K562 (cell line): Measurements from ENCODE around the gene LRRC3. TPM values are rescaled to one million over a fixed set of nuclear protein-coding genes. Genes with fewer than 3 reads are reported as not detected.

Source experiments
- ATAC-seq: fragments of 200-7000 bp; cut with Tn5 transposase; 3 replicates; pipeline ENCODE4 v1.9.1; 2020; ENCODE audit warnings: moderate library complexity
- BruUV-seq: library from RNA; stranded (reverse); fragments of 400-500 nt; replicated peaks from 2 replicates; lab custom pipeline; 2021; lab: Mats Ljungman, UMichigan
- CTCF ChIA-PET: fragments of 300-600 bp; formaldehyde crosslinking; extraction: SDS; loops from one replicate; lab custom pipeline; 2021; ENCODE audit warnings: low intra/inter-chr PET ratio; lab: Yijun Ruan, JAX
- POLR2A ChIA-PET: fragments of 300-600, 350-650 bp; sonication (Branson Sonifier 250); formaldehyde crosslinking; extraction: SDS; loops from one replicate; lab custom pipeline; 2021; ENCODE audit warnings: antibody characterized with exemption, inconsistent platforms; lab: Yijun Ruan, JAX
- DNase-seq, 4 experiments: peaks; one replicate each; pipeline versions ENCODE4 v3.0.0 to v3.0.0-alpha.2; 2011 to 2018; ENCODE audit warnings: low spot score in 3 of 4, mixed read lengths in 3 of 4; ENCODE audit errors: extremely low read depth in 1 of 4
- FAIRE-seq: peaks from 2 replicates; lab custom pipeline; 2011; peaks lifted over from hg19 to GRCh38; lab: Jason Lieb, UNC
- H2AFZ ChIP-seq: 2 replicates; pipeline ENCODE4 v1.6.0; 2011; ENCODE audit warnings: low read depth, low read length, control low read depth, inconsistent platforms
- H3K27ac ChIP-seq: fragments of 200-600 bp; 3 replicates; pipeline ENCODE4 v1.8.0; 2011; ENCODE audit warnings: low read depth, mild to moderate bottlenecking, control low read depth, inconsistent platforms, low read length, moderate library complexity, mixed read lengths; ENCODE audit errors: extremely low read depth
- H3K27me3 ChIP-seq, 2 experiments: fragments of 300-600 bp in 1 of 2; 2 replicates in 1 of 2; 3 replicates in 1 of 2; pipeline versions ENCODE4 v1.6.0 to v1.8.0; 2011; ENCODE audit warnings: inconsistent platforms in 2 of 2, low read length in 2 of 2, mild to moderate bottlenecking in 1 of 2, mixed read lengths in 1 of 2, moderate library complexity in 1 of 2; ENCODE audit not compliant: control insufficient read depth in 2 of 2, insufficient read depth in 2 of 2
- H3K36me3 ChIP-seq: fragments of 300-600 bp; 3 replicates; pipeline ENCODE4 v1.8.0; 2011; ENCODE audit warnings: mild to moderate bottlenecking, low read length, inconsistent platforms; ENCODE audit not compliant: control insufficient read depth, insufficient read depth
- H3K4me1 ChIP-seq, 2 experiments: fragments of 200-600 bp in 1 of 2; replicated peaks in 1 of 2; 2 replicates in 1 of 2; 3 replicates in 1 of 2; pipeline versions ENCODE4 v1.5.1 to v1.8.0; 2011; ENCODE audit warnings: inconsistent platforms in 2 of 2, low read length in 2 of 2, mild to moderate bottlenecking in 1 of 2, mixed read lengths in 1 of 2, moderate library complexity in 1 of 2; ENCODE audit not compliant: control insufficient read depth in 2 of 2, insufficient read depth in 2 of 2
- H3K4me2 ChIP-seq: 2 replicates; pipeline ENCODE4 v1.6.1; 2011; ENCODE audit warnings: low read length, control low read depth, inconsistent platforms, mixed read lengths; ENCODE audit not compliant: insufficient read depth
- H3K4me3 ChIP-seq: fragments of 200-600 bp; sonication (generic), shearing (Covaris generic); 2 replicates; pipeline ENCODE4 v1.5.1; 2016; ENCODE audit warnings: control low read depth, inconsistent platforms
- H3K79me2 ChIP-seq: fragments of 200-600 bp; 3 replicates; pipeline ENCODE4 v1.8.0; 2011; ENCODE audit warnings: low read length, inconsistent platforms; ENCODE audit not compliant: control insufficient read depth, insufficient read depth
- H3K9ac ChIP-seq, 2 experiments: 2 replicates each; pipeline versions ENCODE4 v1.6.0 to v1.6.1; 2011; ENCODE audit warnings: low read depth in 2 of 2, low read length in 2 of 2, control low read depth in 1 of 2, inconsistent platforms in 1 of 2, mild to moderate bottlenecking in 1 of 2, mixed read lengths in 1 of 2; ENCODE audit not compliant: insufficient read depth in 1 of 2
- H3K9me1 ChIP-seq: one replicate; pipeline ENCODE4 v1.6.0; 2011; ENCODE audit warnings: inconsistent platforms, mild to moderate bottlenecking, low read length, moderate library complexity; ENCODE audit not compliant: control insufficient read depth, insufficient read depth
- H3K9me3 ChIP-seq: replicated peaks from 2 replicates; pipeline ENCODE4 v1.5.1; 2011; ENCODE audit warnings: low read depth, low read length, inconsistent platforms; ENCODE audit not compliant: control insufficient read depth, insufficient read depth
- H4K20me1 ChIP-seq: replicated peaks from 2 replicates; pipeline ENCODE4 v1.6.1; 2011; ENCODE audit warnings: low read length, inconsistent platforms, mixed read lengths; ENCODE audit not compliant: control insufficient read depth, insufficient read depth
- HINFP ChIP-seq: fragments of 450-650 bp; conservative IDR thresholded peaks from 2 replicates; pipeline ENCODE4 v1.6.1; 2016; ENCODE audit warnings: missing genetic modification characterization, low read depth, mild to moderate bottlenecking, control low read depth, missing compliant biosample characterization
- IRF2 ChIP-seq: sonication (generic); formaldehyde crosslinking; IDR thresholded peaks from 2 replicates; pipeline ENCODE4 v1.8.1; 2022; ENCODE audit warnings: mild to moderate bottlenecking, missing genetic modification reagents
- MAZ ChIP-seq, 2 experiments: fragments of 450-650 bp in 1 of 2; sonication (generic) in 1 of 2; formaldehyde crosslinking; IDR thresholded peaks in 1 of 2; conservative IDR thresholded peaks in 1 of 2; 2 replicates each; pipeline versions ENCODE4 v1.4.0 to v1.5.0; 2020; ENCODE audit warnings: mild to moderate bottlenecking in 1 of 2, missing genetic modification reagents in 1 of 2
- POLR2AphosphoS5 ChIP-seq: IDR thresholded peaks from 2 replicates; pipeline ENCODE4 v1.6.1; 2011; ENCODE audit warnings: mild to moderate bottlenecking, low read depth, low read length, moderate library complexity; ENCODE audit not compliant: control insufficient read depth, insufficient read depth
- PURB ChIP-seq: sonication (generic); formaldehyde crosslinking; IDR thresholded peaks from 2 replicates; pipeline ENCODE4 v1.9.0; 2021; ENCODE audit warnings: low read depth, mild to moderate bottlenecking, missing genetic modification reagents
- ZNF76 ChIP-seq: fragments of 250-450 bp; sonication (Bioruptor Pico); IDR thresholded peaks from 2 replicates; pipeline ENCODE4 v1.4.0; 2020; ENCODE audit warnings: mild to moderate bottlenecking, moderate library complexity, borderline replicate concordance
- ZZZ3 ChIP-seq: fragments of 450-650 bp; IDR thresholded peaks from 2 replicates; pipeline ENCODE4 v1.6.1; 2016; ENCODE audit warnings: antibody characterized with exemption, mild to moderate bottlenecking, moderate library complexity
- WGBS: fragments of 100-300 bp; shearing (Covaris generic); methylation state at CpG from one replicate; pipeline ENCODE4 v1.1.6; 2016; ENCODE audit warnings: low coverage, mixed read lengths; ENCODE audit not compliant: insufficient coverage; ENCODE audit errors: missing lambda C conversion rate; 5-methylcytosine and 5-hydroxymethylcytosine counted together
- in situ Hi-C: fragments of 300-500 bp; cut with MboI; formaldehyde crosslinking; loops from 4 replicates; pipeline ENCODE4 v1.15.0; 2018; ENCODE audit warnings: inconsistent platforms, mixed read lengths
- intact Hi-C: fragments of 100-400 bp; cut with micrococcal nuclease; formaldehyde crosslinking; loops from 2 replicates; pipeline ENCODE4 v1.14.2; 2022
- polyA plus RNA-seq, 8 experiments: library from polyadenylated mRNA; depleted of rRNA in 4 of 8; stranded (reverse) in 5 of 8; unstranded in 3 of 8; fragments of >200 nt; fragmentation: Nextera tagmentation in 2 of 8; fragmentation: Illumina TruSeq in 1 of 8; extraction: Ambion mirVana in 2 of 8; extraction: Trizol in 1 of 8; gene quantifications; 2 replicates each; pipeline versions ENCODE4 v1.2.1 to v1.2.3, GENCODE V29; 2011 to 2014; ENCODE audit warnings: inconsistent platforms in 1 of 8, missing spikeins in 1 of 8
- total RNA-seq, 7 experiments: library from RNA; depleted of rRNA in 6 of 7; stranded (reverse); fragments of >200 nt in 6 of 7; fragmentation: Illumina TruSeq in 2 of 7; extraction: Trizol in 2 of 7; gene quantifications; 2 replicates each; pipeline versions ENCODE4 v1.2.1 to v1.2.3, GENCODE V29; 2011 to 2021; ENCODE audit warnings: low replicate concordance in 1 of 7

Gene LRRC3
- total and polyA plus RNA-seq, 9 of the 15 experiments (the other 6 are each of a cell fraction or from before 2014, with no cell fraction given): 0.04 TPM; not detected in 7

- H3K9ac ChIP-seq: no peak overlapping the region
- no peaks in the 10 kb centered on the region for H3K79me2 ChIP-seq
- no peaks in the 10 kb centered on the region; the same call in 1 of the 2 replicates for H4K20me1 ChIP-seq
- no peak for FAIRE-seq
- H3K27ac ChIP-seq: no peak overlapping the region
- H3K9me3 ChIP-seq: no peaks in the 10 kb centered on the region; the same call in 1 of the 2 replicates
- no peak overlapping the region for H2AFZ ChIP-seq
- no peaks in the 10 kb centered on the region for H3K36me3 ChIP-seq
- no peak overlapping the region for H3K4me3 ChIP-seq
- TF ChIP-seq IRF2 (CRISPR knock-in tag) (no peak), ZZZ3 (no peak), HINFP (tag) (no peak), POLR2AphosphoS5 (no peak), MAZ (CRISPR knock-in tag; conservative IDR thresholded peaks at IDR 0.05 in 1 of 2, IDR thresholded peaks at IDR 0.05 in 1 of 2) (no peak), ZNF76 (CRISPR knock-in tag) (no peak), PURB (no peak)
- TF ChIP-seq, all 486 proteins: peak for 0
- BruUV-seq: no TSS peak
- Histone ChIP-seq H3K27me3 (peaks cover 50 to 75% of the 10 kb centered on the region in 2 experiments), H3K4me1 (peaks cover 0 to 12% of the 10 kb centered on the region in 2 experiments; a peak in 1 of 5 replicates), H3K4me2 (no peak overlapping the region), H3K9me1 (no peaks in the 10 kb centered on the region)
- POLR2A ChIA-PET: interaction anchor here (0.5 to 1.6 kb wide), 3 partner anchors 11 to 1137 kb away, joined by 3 to 4 read pairs (median 3); no protein-coding TSS in a partner anchor
- in situ Hi-C loops: no loop called here
- CTCF ChIA-PET: no interaction called here
- DNase-seq: no peak
- no peak for ATAC-seq
- 0% methylated on average over 13 of the region's 13 CpGs for WGBS
- intact Hi-C loops: no loop called here
Observed at GRCh38 chr21:44448651-44449131, 6.6 kb upstream of the LRRC3 start.
